Epidermal melanocyte (primary cell): ENCODE results near the gene TLR8.
A peak's percentile ranks its signal among the peaks of the same experiment; 100 is the strongest.
"Not testable (repeated sequence)": the region's sequence is repeated elsewhere in the genome, so short reads cannot be mapped to it uniquely, and the experiment has no call there.

ENCODE experiments used
- DNase-seq: peaks from one replicate; pipeline ENCODE4 v3.0.0; 2011; ENCODE audit warnings: low spot score; ENCODE audit not compliant: insufficient read length

The TLR8 gene

DNA sequence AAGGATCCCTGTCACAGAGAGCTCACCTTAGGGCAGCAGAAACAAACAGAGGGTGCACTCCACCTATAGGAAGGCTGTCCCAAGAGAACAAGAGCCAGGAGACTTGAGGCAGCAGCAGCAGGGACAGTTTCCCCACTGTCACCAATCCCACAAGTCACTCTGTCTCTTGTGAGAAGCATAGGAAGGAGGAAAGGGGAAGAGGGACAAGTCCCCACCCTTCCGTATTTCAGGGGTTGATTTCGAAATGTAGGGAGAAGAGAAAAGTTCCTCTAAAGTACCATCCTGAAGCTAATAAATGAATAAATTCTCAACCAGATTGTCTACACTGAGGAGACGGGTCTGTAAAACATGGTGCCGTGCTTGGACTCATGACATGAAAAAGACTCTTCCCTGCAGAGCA is 9.5 kb upstream of the TLR8 start:
- DNase-seq: no peak

DNA sequence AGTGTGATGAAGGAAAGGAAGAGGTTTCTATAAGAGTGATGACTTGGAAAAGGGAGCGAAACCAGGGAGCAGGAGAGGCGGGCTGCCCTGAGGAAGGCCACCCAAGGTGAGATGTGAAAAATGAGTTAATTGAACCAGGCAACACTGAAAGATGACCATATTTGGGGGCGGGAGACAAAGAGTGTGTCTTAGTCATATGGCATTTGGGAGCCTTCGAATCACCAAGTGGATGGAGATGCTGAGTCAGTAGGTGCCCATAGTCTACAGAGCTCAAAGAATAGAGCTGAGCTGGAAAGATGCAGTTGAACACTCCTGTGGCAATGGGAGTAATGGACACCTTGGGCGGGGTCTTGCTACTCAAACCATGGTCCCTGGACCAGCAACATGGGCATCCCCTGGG is 8.3 kb upstream of the TLR8 start:
- DNase-seq: no peak

DNA sequence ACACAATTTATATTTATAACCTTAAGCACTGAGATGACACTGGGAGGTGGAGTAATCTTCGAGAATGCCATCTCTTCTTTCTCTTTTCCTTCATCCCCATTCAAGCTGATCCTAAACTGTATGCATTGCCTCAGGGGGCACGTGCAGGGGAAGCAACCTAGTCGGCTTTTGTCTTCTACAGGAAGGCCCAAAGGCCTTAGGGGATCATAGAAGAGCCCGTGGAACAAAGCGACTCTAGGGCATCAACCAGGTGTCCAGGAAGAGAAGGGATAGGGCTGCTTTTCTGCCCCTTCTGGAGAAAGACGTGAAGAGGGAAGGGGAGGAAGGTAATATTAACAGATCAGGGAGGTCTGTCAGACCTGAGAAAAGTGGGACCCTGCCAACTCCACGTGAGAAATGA is 6.9 kb upstream of the TLR8 start:
- DNase-seq: no peak

DNA sequence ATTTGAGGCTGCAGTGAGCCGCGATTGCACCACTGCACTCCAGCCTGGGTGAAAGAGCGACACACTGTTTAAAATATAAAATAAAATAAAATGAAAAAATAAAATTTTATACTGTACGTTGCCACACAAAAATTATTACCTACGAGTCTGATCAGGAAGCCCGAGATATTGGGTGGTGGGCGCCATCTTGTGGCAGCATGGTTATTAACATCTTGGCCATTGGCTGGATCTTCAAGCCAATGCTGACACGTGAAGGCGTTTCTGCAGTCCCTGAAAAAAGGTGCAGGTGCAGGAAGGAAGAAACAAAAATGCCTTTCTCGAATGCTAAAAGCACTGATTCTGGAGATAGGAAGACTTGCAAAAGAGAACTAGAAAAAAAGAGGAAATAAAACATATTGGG is 4.9 kb upstream of the TLR8 start:
- DNase-seq: peak; percentile 34

DNA sequence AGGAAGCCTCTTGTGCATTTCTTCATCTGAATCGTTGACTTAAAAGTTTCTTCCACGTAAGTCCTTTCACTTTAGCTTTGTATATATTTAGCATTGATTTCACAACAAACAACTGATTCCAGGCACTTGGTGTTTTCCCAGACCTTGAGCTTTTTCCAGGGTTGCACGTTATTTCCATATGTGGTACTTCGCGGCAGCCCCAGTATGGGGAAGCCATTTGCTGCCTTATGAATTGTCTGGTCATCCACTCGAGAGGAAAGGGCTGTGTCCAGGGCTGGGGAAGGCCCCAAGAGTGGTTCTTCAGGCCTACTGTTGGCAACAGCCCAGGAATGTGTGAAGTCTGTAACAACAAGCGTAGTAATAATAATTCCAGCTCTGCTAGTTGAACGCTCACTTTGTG is 2.8 kb upstream of the TLR8 start:
- no peak for DNase-seq

DNA sequence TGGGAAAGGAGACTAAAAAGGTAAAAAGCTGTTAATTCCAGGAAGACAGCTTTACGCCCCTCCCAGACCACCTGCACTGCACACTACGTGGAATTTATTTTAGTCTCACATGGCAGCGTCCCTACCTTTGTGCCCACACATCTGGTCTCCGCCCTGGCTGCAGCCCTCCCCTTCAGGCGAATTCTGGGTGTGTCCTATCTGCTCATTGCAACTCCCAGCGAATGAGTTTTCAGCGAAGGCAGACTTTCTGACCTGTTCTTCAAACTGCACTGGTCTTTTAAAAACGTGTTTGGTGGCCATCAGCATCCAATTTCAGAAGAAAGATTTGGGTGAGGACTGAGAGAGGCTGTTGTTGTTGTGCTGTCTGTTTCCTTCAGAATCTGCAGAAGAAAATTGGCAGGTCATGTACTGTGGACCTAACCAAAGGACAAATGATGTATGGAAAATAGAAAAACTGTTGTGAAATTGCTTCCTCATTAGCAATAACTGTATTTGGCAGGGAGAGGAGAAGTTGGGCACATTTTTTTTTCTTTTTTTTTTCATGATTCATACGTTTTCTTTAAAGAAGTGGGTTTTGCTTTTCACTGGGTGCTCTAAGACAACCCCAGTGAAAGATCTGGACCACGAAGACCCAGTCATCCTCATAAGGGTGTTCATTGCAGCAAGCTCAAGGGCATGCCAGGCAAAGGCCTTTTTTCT is 4.2 kb downstream of the TLR8 start:
- DNase-seq: no peak

DNA sequence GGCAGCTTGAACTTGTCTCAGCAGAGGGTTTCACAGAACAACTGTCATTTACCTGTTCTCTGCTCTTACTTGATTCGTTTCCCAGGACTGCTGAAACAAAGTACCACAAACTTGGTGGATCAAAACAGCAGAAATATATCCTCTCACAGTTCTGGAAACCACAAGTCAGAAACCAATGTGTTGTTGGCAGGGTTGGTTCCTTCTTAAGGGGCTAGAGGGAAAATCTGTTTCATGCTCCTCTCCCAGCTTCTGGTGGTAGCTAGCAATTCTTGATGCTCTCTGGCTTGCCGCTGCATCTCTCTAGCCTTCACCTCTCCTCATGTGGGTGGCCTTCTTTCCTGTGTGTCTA is 4.7 kb downstream of the TLR8 start:
- no peak for DNase-seq

DNA sequence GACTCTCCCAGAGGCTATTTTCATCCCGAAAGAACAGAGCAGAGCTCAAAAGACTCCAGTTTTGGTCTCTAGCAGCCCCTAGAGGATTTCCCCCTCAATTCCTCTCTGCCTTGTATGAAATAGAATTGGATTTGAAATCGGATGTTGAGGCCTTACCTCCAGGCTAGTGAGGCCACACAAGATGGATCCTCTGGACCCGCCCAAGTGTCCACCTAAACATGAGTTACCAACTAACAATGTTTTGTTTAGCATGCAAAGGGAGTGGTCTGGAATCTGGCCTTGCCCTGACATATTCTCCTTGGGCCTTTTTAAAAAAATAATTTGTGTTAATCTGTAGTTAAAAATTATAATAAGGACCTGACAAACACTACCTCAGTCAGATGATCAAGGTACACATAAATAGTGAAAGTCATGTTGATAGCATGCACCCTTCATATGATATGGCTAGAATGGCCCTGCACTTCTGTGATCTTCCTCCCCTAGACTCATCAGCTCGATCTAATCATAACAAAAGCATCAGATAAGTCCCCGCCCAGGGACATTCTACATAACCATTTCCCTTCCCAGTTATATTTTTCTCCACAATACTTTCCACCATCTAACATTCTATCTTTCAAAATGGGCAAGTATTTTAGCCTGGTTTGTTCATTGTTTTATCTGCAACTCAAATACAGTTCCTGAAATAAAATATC is 6.5 kb downstream of the TLR8 start:
- DNase-seq: no peak

DNA sequence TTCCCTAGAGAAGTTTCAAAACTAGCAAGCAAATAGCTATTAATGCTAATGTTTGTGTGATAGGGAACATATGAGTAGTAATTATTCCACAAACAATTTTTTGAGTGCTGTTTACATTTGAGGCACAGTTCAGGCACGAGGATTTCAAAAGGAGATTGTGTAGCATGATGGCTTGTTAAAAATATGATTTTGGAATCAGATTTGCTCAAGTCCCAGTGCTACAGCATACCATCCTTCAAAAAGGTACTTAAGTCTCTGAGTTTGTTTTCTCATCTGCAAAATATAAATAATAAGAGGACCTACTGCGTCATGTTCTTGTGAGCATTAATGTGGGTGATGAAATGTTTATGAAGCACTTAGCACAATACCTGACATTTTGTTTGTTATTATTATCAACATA is 11.3 kb downstream of the TLR8 start:
- no peak for DNase-seq

DNA sequence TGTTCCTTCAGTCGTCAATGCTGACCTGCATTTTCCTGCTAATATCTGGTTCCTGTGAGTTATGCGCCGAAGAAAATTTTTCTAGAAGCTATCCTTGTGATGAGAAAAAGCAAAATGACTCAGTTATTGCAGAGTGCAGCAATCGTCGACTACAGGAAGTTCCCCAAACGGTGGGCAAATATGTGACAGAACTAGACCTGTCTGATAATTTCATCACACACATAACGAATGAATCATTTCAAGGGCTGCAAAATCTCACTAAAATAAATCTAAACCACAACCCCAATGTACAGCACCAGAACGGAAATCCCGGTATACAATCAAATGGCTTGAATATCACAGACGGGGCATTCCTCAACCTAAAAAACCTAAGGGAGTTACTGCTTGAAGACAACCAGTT is 12.6 kb downstream of the TLR8 start:
- DNase-seq: no peak

DNA sequence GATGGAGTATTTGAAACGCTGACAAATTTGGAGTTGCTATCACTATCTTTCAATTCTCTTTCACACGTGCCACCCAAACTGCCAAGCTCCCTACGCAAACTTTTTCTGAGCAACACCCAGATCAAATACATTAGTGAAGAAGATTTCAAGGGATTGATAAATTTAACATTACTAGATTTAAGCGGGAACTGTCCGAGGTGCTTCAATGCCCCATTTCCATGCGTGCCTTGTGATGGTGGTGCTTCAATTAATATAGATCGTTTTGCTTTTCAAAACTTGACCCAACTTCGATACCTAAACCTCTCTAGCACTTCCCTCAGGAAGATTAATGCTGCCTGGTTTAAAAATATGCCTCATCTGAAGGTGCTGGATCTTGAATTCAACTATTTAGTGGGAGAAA is 13.2 kb downstream of the TLR8 start:
- DNase-seq: no peak

DNA sequence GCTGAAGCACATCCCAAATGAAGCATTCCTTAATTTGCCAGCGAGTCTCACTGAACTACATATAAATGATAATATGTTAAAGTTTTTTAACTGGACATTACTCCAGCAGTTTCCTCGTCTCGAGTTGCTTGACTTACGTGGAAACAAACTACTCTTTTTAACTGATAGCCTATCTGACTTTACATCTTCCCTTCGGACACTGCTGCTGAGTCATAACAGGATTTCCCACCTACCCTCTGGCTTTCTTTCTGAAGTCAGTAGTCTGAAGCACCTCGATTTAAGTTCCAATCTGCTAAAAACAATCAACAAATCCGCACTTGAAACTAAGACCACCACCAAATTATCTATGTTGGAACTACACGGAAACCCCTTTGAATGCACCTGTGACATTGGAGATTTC is 14.6 kb downstream of the TLR8 start:
- DNase-seq: no peak

DNA sequence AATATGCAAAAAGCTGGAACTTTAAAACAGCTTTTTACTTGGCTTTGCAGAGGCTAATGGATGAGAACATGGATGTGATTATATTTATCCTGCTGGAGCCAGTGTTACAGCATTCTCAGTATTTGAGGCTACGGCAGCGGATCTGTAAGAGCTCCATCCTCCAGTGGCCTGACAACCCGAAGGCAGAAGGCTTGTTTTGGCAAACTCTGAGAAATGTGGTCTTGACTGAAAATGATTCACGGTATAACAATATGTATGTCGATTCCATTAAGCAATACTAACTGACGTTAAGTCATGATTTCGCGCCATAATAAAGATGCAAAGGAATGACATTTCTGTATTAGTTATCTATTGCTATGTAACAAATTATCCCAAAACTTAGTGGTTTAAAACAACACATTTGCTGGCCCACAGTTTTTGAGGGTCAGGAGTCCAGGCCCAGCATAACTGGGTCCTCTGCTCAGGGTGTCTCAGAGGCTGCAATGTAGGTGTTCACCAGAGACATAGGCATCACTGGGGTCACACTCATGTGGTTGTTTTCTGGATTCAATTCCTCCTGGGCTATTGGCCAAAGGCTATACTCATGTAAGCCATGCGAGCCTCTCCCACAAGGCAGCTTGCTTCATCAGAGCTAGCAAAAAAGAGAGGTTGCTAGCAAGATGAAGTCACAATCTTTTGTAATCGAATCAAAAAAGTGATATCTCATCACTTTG is 15.6 kb downstream of the TLR8 start:
- DNase-seq: no peak

DNA sequence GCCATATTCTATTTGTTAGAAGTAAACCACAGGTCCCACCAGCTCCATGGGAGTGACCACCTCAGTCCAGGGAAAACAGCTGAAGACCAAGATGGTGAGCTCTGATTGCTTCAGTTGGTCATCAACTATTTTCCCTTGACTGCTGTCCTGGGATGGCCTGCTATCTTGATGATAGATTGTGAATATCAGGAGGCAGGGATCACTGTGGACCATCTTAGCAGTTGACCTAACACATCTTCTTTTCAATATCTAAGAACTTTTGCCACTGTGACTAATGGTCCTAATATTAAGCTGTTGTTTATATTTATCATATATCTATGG is 16.1 kb downstream of the TLR8 start:
- no peak for DNase-seq

DNA sequence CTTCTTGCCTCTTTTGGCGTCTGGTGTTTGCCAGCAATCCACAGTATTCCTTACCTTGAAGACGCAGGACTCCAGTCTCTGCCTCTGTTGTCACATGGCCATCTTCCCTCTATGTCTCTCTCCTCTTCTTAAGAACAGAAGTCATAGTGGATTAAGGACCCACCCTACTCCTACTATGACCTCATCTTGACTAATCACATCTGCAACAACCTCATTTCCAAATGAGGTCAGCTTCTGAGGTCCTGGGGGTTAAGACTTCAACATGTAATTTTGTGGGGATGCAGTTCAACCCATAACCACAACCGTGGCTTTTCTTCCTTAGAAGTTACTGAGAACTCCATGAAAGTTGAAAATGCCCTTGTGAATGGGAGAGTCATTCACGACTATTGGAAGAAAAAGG is 23.3 kb downstream of the TLR8 start:
- no peak for DNase-seq

DNA sequence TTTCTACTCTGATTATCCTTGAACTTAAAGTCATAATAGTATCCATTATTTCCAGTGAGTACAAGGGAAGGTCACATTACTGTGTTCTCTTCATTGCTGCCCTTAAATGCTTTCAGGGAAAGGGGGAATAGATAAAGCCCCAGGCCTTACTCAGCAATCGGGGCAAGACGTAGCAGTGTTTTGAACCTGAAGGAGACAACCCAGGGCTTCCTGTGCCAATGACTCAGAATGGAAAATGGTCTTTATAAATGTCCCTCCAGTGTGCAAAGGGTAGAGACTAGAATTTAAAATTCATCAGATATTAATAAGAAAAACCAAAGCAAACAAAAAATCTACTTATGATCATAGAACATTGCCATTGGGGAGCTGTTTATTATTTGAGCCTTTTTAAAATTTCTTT is 23.7 kb downstream of the TLR8 start:
- DNase-seq: no peak

DNA sequence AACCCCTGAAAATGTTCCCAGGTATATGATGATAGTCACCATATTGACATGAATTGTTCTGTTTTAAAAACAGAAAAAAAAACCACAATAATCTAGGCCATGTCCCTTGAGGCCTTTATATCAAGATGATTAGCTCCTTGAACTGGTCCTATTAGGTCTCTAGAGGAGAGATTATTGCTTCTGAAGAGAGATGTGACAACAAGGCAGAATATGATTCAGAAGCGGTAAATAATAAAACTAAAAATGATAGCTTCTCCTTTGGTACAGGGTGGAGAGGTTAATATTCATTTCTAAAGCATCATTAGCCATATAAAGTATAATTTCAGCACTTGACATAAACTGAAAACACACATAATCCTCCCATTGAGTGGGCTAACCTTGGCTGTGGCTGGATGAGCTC is 25.8 kb downstream of the TLR8 start:
- DNase-seq: no peak

DNA sequence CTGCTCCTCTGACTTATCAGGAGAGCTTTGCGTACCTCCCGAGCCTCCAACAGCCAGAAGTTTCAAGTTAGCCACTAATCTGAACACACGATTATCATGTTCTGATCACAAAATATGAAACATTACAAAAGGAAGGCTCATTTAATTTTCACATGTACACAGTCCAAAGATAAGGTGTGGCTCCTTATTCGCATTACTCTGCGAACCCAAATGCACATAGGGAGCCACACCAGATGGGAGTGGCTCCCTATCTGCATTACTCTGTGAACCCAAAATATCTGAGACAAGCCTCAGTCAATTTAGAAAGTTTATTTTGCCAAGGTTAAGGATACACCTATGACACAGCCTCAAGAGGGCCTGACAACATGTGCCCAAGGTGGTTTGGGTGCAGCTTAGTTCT is 28.4 kb downstream of the TLR8 start:
- no peak for DNase-seq

DNA sequence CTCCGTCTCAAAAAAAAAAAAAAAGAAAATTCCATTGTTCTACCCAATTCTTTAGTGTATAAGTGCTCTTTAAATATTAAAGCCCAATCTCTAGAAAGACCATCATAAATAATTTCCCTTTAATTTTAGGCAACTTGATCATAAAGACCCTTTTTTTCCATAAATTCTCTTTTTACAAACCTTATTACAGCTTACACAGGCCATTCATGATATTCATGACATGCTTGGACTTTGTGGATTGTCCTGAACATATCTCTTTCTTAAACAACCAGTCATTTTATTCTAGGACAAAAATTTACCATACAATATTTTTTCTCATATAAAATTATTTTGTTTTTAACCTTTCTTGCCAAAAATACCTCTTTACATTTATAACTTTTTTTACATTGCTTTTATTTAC is 30.5 kb downstream of the TLR8 start:
- DNase-seq: no peak

DNA sequence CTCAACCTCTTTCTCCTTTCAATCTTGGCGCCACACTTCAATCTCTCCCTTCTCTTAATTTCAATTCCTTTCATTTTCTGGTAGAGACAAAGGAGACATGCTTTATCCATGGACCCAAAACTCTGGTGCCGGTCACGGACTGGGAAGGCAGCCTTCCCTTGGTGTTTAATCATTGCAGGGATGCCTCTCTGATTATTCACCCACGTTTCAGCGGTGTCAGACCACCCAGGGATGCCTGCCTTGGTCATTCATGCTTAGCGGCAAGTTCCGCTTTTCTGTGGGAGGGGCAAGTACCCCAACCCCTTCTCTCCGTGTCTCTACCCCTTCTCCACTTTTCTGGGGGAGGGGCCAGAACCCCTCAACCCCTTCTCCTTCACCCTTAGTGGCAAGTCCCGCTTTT is 34.1 kb downstream of the TLR8 start:
- DNase-seq: not testable (repeated sequence)

DNA sequence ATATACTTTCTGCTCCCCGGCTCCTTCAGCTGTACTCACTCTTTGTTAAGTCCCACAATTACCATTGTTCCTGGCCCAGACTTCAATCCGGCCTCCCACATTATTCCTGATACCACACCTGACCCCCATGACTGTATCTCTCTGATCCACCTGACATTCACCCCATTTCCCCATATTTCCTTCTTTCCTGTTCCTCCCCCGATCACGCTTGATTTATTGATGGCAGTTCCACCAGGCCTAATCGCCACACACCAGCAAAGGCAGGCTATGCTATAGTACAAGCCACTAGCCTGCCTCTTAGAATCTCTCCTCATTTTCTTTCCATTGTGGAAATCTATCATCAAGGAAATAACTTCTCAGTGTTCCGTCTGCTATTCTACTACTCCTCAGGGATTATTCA is 37.2 kb downstream of the TLR8 start:
- DNase-seq: not testable (repeated sequence)

DNA sequence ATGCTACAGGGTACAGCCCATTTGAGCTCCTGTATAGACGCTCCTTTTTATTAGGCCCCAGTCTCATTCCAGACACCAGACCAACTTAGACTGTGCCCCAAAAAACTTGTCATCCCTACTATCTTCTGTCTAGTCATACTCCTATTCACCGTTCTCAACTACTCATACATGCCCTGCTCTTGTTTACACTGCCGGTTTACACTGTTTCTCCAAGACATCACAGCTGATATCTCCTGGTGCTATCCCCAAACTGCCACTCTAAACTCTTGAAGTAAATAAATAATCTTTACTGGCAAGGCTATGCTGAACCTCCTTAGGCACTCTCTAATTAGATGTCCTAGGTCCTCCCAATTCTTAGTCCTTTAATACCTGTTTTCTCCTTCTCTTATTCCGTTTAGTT is 38.0 kb downstream of the TLR8 start:
- DNase-seq: not testable (repeated sequence)

DNA sequence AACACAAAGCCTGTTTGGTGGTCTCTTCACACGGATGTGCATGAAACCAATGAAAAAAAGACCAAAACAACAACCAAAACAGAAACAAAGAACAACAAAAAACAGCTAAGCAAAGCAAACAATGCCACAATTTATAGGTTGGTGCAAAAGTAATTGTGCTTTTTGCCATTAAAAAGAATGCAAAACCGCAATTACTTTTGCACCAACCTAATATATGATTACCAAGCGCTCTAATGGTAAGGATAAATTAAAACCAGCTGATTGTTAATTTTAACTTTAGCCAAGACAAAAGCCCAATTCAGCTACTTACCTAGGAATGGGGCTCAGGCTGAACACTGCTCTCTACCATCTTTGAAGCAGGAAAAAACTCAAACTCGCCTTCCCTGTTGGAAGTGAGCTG is 39.1 kb downstream of the TLR8 start:
- no peak for DNase-seq
